Liver (tissue), 9 donors: ENCODE data around the gene C2orf49. TPM values are rescaled to one million over a fixed set of nuclear protein-coding genes. Genes with fewer than 3 reads are reported as not detected.
A peak's percentile ranks its signal among the peaks of the same experiment; 100 is the strongest.

Experiments used
- DNase-seq: peaks from one replicate; pipeline ENCODE4 v3.0.0-alpha.2; 2017; ENCODE audit warnings: low spot score
- H3K27ac ChIP-seq, 2 donors: one replicate each; pipeline ENCODE4 v1.7.0; 2013; ENCODE audit warnings: inconsistent platforms in 2 of 2, low read length in 2 of 2, control low read depth in 1 of 2, low read depth in 1 of 2, mild to moderate bottlenecking in 1 of 2
- H3K27me3 ChIP-seq, 4 donors: one replicate each; pipeline versions ENCODE4 v1.6.1 to v1.7.0; 2013; ENCODE audit warnings: low read length in 3 of 4, inconsistent platforms in 1 of 4, mild to moderate bottlenecking in 1 of 4, moderate library complexity in 1 of 4; ENCODE audit not compliant: control insufficient read depth in 4 of 4, insufficient read depth in 4 of 4
- H3K36me3 ChIP-seq, 4 donors: one replicate each; pipeline versions ENCODE4 v1.6.1 to v1.7.0; 2013; ENCODE audit warnings: low read length in 3 of 4, mild to moderate bottlenecking in 3 of 4, low read depth in 1 of 4, moderate library complexity in 1 of 4; ENCODE audit not compliant: control insufficient read depth in 4 of 4, insufficient read depth in 3 of 4
- H3K4me1 ChIP-seq, 4 donors: one replicate each; pipeline versions ENCODE4 v1.6.1 to v1.7.0; 2013; ENCODE audit warnings: low read length in 3 of 4, mild to moderate bottlenecking in 3 of 4, moderate library complexity in 1 of 4; ENCODE audit not compliant: control insufficient read depth in 4 of 4, insufficient read depth in 4 of 4
- H3K4me3 ChIP-seq, 3 donors: one replicate each; pipeline versions ENCODE4 v1.6.1 to v1.7.0; 2013; ENCODE audit warnings: low read length in 3 of 3, control low read depth in 1 of 3, low read depth in 1 of 3, mild to moderate bottlenecking in 1 of 3
- H3K9ac ChIP-seq, 2 donors: one replicate each; pipeline ENCODE4 v1.7.0; 2013; ENCODE audit warnings: low read length in 2 of 2, mild to moderate bottlenecking in 2 of 2, moderate library complexity in 2 of 2, control low read depth in 1 of 2, low read depth in 1 of 2
- H3K9me3 ChIP-seq, 4 donors: one replicate each; pipeline versions ENCODE4 v1.6.1 to v1.7.0; 2013; ENCODE audit warnings: low read length in 3 of 4; ENCODE audit not compliant: control insufficient read depth in 4 of 4
- ATF3 ChIP-seq: IDR thresholded peaks from 2 replicates; pipeline ENCODE4 v1.6.1; 2016; ENCODE audit warnings: antibody characterized with exemption
- CTCF ChIP-seq: fragments of 150-350 bp; IDR thresholded peaks from 2 replicates; pipeline ENCODE4 v1.5.1; 2017; ENCODE audit warnings: improper control_type of control experiment, low read depth, low read length; ENCODE audit not compliant: missing input control
- EGR1 ChIP-seq, 2 donors: IDR thresholded peaks; 2 replicates each; pipeline ENCODE4 v1.6.1; 2016 to 2018; ENCODE audit warnings: antibody characterized with exemption in 2 of 2, low read depth in 2 of 2
- FOXA1 ChIP-seq: IDR thresholded peaks from 2 replicates; pipeline ENCODE4 v1.6.1; 2016; ENCODE audit warnings: antibody characterized with exemption
- FOXA2 ChIP-seq: IDR thresholded peaks from 2 replicates; pipeline ENCODE4 v1.6.1; 2016; ENCODE audit warnings: antibody characterized with exemption
- GABPA ChIP-seq, 2 donors: IDR thresholded peaks in 1 of 2; conservative IDR thresholded peaks in 1 of 2; 2 replicates each; pipeline ENCODE4 v1.6.1; 2016; ENCODE audit warnings: antibody characterized with exemption in 2 of 2, mild to moderate bottlenecking in 1 of 2, moderate library complexity in 1 of 2
- HNF4A ChIP-seq, 2 donors: conservative IDR thresholded peaks; 2 replicates each; pipeline ENCODE4 v1.6.1; 2016; ENCODE audit warnings: antibody characterized with exemption in 2 of 2, mild to moderate bottlenecking in 2 of 2
- HNF4G ChIP-seq: IDR thresholded peaks from 2 replicates; pipeline ENCODE4 v1.6.1; 2016; ENCODE audit warnings: antibody characterized with exemption
- JUND ChIP-seq, 2 donors: IDR thresholded peaks; 2 replicates each; pipeline ENCODE4 v1.6.1; 2016; ENCODE audit warnings: antibody characterized with exemption in 2 of 2
- MAX ChIP-seq: IDR thresholded peaks from 2 replicates; pipeline ENCODE4 v1.6.1; 2016; ENCODE audit warnings: antibody characterized with exemption
- NR2F2 ChIP-seq: IDR thresholded peaks from 2 replicates; pipeline ENCODE4 v1.6.1; 2016; ENCODE audit warnings: antibody characterized with exemption
- RAD21 ChIP-seq, 2 donors: IDR thresholded peaks; 2 replicates each; pipeline ENCODE4 v1.6.1; 2016; ENCODE audit warnings: antibody characterized with exemption in 2 of 2, mild to moderate bottlenecking in 2 of 2
- REST ChIP-seq: IDR thresholded peaks from 2 replicates; pipeline ENCODE4 v1.6.1; 2016; ENCODE audit warnings: antibody characterized with exemption, mild to moderate bottlenecking
- RXRA ChIP-seq, 2 donors: IDR thresholded peaks; 2 replicates each; pipeline ENCODE4 v1.6.1; 2017 to 2018; ENCODE audit warnings: antibody characterized with exemption in 2 of 2, mild to moderate bottlenecking in 1 of 2
- SP1 ChIP-seq: IDR thresholded peaks from 2 replicates; pipeline ENCODE4 v1.6.1; 2018; ENCODE audit warnings: antibody characterized with exemption, mild to moderate bottlenecking
- TAF1 ChIP-seq: conservative IDR thresholded peaks from 2 replicates; pipeline ENCODE4 v1.6.1; 2016; ENCODE audit warnings: antibody characterized with exemption, mild to moderate bottlenecking
- YY1 ChIP-seq: IDR thresholded peaks from 2 replicates; pipeline ENCODE4 v1.6.1; 2016; ENCODE audit warnings: antibody characterized with exemption, mild to moderate bottlenecking
- ZBTB33 ChIP-seq: IDR thresholded peaks from 2 replicates; pipeline ENCODE4 v1.6.1; 2016; ENCODE audit warnings: antibody characterized with exemption
- WGBS: extraction: QIAGEN DNeasy Blood & Tissue Kit; methylation state at CpG from one replicate; pipeline ENCODE4 v1.1.7; 2013; 5-methylcytosine and 5-hydroxymethylcytosine counted together
- polyA plus RNA-seq, 2 donors: library from polyadenylated mRNA; stranded (reverse) in 1 of 2; unstranded in 1 of 2; fragments of 200-250 nt in 1 of 2; fragments of >200 nt in 1 of 2; fragmentation: Nextera tagmentation in 1 of 2; extraction: Ambion mirVana in 1 of 2; gene quantifications; one replicate each; pipeline versions ENCODE4 v1.2.1 to v1.2.3, GENCODE V29; 2013 to 2015
- total RNA-seq, 2 donors: library from RNA; depleted of rRNA; stranded (reverse); fragments of >200 nt; gene quantifications; one replicate each; pipeline ENCODE4 v1.2.3, GENCODE V29; 2014
- donor health status: healthy.
- donor health status: healthy.
- donor health status: healthy.
- donor health status: healthy.
- donor health status: healthy.

C2orf49 gene
- total and polyA plus RNA-seq, 4 donors, result 3.3 to 8.2 (median 8.1) TPM

GRCh38 chr2:105338020-105338385 is 663 bp downstream of the C2orf49 start:
- H3K4me3 ChIP-seq, result peak overlapping the region; percentile 57 to 95 (median 85)
- no peak for DNase-seq
- WGBS, result 8% methylated on average over 5 of the region's 5 CpGs
- H3K9me3 ChIP-seq, result no peaks in the 10 kb centered on the region
- peak overlapping the region; percentile 52 to 97 for H3K27ac ChIP-seq
- H3K27me3 ChIP-seq, result no peaks in the 10 kb centered on the region
- H3K4me1 ChIP-seq, result peaks cover 2 to 24% (median 22%) of the 10 kb centered on the region in 4 donors
- no peak for TF ChIP-seq MAX
- no peak for TF ChIP-seq CTCF
- no peak for TF ChIP-seq SP1
- no peak for TF ChIP-seq ATF3
- TF ChIP-seq TAF1, result no peak
- TF ChIP-seq RAD21 (IDR thresholded peaks at IDR 0.05), result no peak
- TF ChIP-seq HNF4A (conservative IDR thresholded peaks at IDR 0.05), result no peak
- TF ChIP-seq FOXA1, result no peak
- TF ChIP-seq FOXA2, result no peak
- peaks cover 2 to 23% (median 18%) of the 10 kb centered on the region in 4 donors for H3K36me3 ChIP-seq
- H3K9ac ChIP-seq, result peak overlapping the region; percentile 72 to 94

- peaks cover 3 to 32% (median 25%) of the 10 kb centered on the region in 4 donors for H3K36me3 ChIP-seq
- H3K9ac ChIP-seq, result no peak overlapping the region
- peaks cover 2 to 24% (median 22%) of the 10 kb centered on the region in 4 donors for H3K4me1 ChIP-seq
- H3K27me3 ChIP-seq, result no peaks in the 10 kb centered on the region
- no peak for DNase-seq
- peak overlapping the region in 1 of 2 donors; percentile 1 for H3K27ac ChIP-seq
- peak overlapping the region in 1 of 3 donors; percentile 4 for H3K4me3 ChIP-seq
- TF ChIP-seq MAX (peak; percentile 10), TAF1 (no peak), ATF3 (no peak), GABPA (IDR thresholded peaks at IDR 0.05 in 1 of 2, conservative IDR thresholded peaks at IDR 0.05 in 1 of 2) (no peak), REST (no peak), ZBTB33 (peak; percentile 13), HNF4G (no peak), RXRA (IDR thresholded peaks at IDR 0.05) (peak in 1 of 2 donors; percentile 32), CTCF (no peak), FOXA1 (peak; percentile 25), RAD21 (IDR thresholded peaks at IDR 0.05) (no peak), EGR1 (IDR thresholded peaks at IDR 0.05; ENCODE audit: low read depth in 2 of 2) (no peak), NR2F2 (no peak), FOXA2 (peak; percentile 36), SP1 (peak; percentile 8), HNF4A (conservative IDR thresholded peaks at IDR 0.05) (peak; percentile 48 to 56), YY1 (no peak), JUND (IDR thresholded peaks at IDR 0.05) (peak in 1 of 2 donors; percentile 10)
- WGBS, result 57% methylated on average over 4 of the region's 4 CpGs
- no peaks in the 10 kb centered on the region for H3K9me3 ChIP-seq
These were observed 2.1 kb downstream of the C2orf49 start for GRCh38 chr2:105339414-105339813.
